ENCODE measurements around the gene CLEC4M.

DNA sequence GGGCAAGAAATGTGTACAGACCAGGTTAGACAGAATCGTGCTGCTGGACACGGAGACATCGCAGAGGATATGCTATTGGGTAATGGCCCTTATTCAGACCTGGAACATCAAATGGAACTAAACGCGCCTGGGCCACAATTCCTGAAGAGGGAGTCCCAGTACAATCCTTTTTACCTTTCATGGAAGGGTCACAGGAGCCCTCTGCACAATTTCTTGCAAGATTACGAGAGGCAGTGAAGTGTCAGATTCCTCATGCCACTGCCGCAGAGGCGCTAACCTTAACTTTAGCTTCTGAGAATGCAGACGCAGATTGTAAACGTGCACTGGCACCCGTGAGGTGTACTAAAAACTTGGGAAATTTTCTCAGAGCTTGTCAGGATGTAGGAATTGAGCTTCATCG lies 18.1 kb downstream of the CLEC4M start:
- TF ChIP-seq POLR2A (IDR thresholded peaks at IDR 0.05; ENCODE audit: control extremely low read depth in 1 of 2, low read depth in 2 of 2, low read length in 2 of 2) (no peak), SIRT6 (IDR thresholded peaks at IDR 0.05; ENCODE audit: low read length) (no peak), NANOG (IDR thresholded peaks at IDR 0.05; ENCODE audit: insufficient read depth, low read depth, low read length, poor library complexity, severe bottlenecking) (no peak), SRF (IDR thresholded peaks at IDR 0.05; ENCODE audit: low read depth, low read length) (no peak), RNF2 (IDR thresholded peaks at IDR 0.05; ENCODE audit: borderline replicate concordance, low read depth, low read length, missing control alignments, poor library complexity, severe bottlenecking) (no peak), ZNF274 (IDR thresholded peaks at IDR 0.05; ENCODE audit: borderline replicate concordance, extremely low read depth, low read length) (no peak), POLR2AphosphoS5 (IDR thresholded peaks at IDR 0.05; ENCODE audit: low read depth, low read length) (no peak), EZH2 (IDR thresholded peaks at IDR 0.05; ENCODE audit: low read depth, low read length, severe bottlenecking) (no peak)
- TF ChIP-seq, protein P1, sequence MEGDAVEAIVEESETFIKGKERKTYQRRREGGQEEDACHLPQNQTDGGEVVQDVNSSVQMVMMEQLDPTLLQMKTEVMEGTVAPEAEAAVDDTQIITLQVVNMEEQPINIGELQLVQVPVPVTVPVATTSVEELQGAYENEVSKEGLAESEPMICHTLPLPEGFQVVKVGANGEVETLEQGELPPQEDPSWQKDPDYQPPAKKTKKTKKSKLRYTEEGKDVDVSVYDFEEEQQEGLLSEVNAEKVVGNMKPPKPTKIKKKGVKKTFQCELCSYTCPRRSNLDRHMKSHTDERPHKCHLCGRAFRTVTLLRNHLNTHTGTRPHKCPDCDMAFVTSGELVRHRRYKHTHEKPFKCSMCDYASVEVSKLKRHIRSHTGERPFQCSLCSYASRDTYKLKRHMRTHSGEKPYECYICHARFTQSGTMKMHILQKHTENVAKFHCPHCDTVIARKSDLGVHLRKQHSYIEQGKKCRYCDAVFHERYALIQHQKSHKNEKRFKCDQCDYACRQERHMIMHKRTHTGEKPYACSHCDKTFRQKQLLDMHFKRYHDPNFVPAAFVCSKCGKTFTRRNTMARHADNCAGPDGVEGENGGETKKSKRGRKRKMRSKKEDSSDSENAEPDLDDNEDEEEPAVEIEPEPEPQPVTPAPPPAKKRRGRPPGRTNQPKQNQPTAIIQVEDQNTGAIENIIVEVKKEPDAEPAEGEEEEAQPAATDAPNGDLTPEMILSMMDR (IDR thresholded peaks at IDR 0.05; ENCODE audit: control extremely low read depth in 1 of 3, insufficient read depth in 1 of 3, low read depth in 1 of 3, low read length in 3 of 3) = no peak; a peak in 1 of 4 replicates
- TF ChIP-seq, protein P2, sequence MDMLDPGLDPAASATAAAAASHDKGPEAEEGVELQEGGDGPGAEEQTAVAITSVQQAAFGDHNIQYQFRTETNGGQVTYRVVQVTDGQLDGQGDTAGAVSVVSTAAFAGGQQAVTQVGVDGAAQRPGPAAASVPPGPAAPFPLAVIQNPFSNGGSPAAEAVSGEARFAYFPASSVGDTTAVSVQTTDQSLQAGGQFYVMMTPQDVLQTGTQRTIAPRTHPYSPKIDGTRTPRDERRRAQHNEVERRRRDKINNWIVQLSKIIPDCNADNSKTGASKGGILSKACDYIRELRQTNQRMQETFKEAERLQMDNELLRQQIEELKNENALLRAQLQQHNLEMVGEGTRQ (IDR thresholded peaks at IDR 0.05; ENCODE audit: low read length) = no peak

Measured in H1 (cell line).